CD4-positive, alpha-beta T cell treated with Interleukin-4 for 1 hour (primary cell): ENCODE measurements around the gene MTR.

Experiments
- DNase-seq, 2 donors: peaks; one replicate each; pipeline ENCODE4 v3.0.0-alpha.2; 2020 to 2022

Gene MTR

DNA sequence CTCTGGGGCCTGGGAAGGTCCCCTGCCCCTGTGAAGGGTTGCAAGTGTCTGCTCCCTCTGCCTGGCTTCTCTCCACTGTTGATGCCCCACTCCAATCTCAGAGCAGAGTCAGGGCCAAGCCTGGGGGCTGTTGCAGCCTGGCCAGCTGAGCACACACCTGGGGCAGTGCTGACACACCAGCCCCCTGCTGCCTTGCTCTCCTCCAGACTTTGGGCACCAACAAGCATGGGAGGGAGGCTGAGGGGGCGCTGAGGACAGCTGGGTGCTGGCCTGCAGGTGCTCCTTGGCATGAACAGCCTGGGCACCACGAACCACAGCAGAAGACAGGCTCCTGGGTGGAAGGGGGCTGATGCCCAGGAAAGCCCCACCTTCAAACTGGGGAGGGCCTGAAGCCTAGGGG, 9.6 kb upstream of the MTR start:
- no peak for DNase-seq

DNA sequence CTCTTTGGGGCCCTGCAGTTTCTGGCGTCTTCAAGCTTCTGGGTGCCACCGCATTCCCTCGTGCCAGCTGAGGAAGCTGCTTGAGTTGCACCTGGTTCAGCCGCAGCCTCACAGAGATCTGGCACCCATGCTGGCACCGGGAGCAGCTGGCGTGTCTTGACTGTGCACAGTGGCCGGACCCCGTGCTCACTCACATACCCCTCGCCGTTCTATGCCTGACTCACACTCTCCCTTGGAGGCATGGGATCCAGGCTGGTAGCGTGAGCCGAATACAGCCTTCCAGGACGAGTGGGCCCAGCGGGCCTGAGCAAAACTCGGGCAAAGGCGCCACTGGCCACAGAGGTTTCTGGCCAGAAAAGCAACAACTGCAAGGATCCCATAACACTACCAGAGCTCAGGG, 8.6 kb upstream of the MTR start:
- no peak for DNase-seq

DNA sequence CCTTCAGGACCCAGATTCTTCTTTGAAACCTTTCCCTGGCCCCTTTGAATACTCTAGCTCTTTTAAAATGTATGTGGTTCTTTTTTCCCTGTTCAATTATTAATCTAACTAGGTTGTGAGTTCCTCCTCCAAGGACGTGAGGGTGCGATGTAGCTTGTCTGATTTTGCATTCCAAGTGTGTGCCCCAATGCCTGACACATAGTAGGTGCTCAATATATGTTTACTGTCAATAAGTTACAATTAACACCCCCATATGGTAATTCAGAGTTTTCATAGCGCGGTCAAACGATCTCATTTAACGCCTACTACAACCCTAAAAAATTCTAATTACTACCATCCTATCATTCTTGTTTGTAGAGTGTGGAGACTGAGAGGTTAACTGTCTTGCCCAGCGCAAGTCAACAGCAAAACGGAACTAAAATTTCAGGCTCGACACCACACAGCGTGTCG, 482 bp upstream of the MTR start:
- DNase-seq: no peak

DNA sequence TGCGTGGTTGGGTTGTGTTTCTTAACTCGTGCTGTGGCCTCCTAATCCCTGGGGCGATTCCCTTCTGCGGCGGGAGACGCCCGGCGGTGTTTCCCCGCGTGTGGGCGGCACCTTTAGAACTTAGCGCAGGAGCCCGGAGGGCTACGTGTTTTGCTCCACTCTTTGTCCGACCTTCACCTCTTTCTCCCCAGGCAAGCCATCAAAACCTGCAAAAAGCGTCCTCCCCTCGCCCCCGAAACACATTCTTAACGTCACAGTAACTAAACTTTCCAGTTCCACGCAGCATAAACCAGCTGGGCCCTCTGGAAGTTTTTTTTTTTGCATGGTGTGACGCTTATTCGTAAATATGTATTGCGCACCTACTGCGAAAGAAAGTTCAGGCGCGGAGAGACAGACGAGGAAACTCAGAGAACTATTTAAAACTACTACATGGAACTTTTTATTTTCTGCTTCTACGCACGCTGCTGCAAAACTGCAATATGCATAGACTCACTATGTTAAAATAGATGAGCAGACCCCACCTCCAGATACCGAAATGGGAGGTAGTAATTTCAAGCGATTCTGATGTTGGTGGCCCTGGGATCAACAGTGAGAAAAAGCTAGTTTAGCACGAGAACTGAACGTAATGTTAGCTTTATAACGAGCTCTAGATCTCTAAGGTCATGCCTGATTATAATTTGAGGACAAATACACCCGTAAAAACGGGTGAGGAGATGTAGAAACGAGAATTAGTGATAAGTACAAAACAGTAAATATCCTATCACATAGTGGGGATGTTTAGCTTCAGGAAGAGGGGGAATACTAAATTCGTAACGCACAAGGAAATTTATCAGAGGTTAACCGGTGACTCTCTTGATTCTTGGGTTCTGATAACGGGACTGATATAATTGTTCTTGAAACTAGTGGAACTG, 920 bp downstream of the MTR start:
- no peak for DNase-seq

DNA sequence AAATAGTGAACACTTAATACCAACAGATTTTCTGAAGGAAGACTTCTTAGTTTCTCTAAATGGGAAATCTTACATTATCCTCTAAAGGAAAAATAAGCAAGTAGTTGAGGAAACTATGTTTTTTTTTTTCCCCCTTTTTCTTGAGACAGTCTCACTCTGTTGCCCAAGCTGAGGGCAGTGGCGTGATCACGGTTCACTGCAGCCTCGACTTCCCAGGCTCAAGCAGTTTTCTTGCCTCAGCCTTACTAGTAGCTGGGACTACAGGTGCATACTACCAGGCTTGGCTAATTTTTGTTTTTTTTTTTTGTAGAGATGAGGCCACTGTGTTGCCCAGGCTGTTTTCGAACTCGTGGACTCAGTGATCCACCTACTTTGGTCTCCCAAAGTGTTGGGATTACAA, 3.9 kb downstream of the MTR start:
- DNase-seq: no peak

DNA sequence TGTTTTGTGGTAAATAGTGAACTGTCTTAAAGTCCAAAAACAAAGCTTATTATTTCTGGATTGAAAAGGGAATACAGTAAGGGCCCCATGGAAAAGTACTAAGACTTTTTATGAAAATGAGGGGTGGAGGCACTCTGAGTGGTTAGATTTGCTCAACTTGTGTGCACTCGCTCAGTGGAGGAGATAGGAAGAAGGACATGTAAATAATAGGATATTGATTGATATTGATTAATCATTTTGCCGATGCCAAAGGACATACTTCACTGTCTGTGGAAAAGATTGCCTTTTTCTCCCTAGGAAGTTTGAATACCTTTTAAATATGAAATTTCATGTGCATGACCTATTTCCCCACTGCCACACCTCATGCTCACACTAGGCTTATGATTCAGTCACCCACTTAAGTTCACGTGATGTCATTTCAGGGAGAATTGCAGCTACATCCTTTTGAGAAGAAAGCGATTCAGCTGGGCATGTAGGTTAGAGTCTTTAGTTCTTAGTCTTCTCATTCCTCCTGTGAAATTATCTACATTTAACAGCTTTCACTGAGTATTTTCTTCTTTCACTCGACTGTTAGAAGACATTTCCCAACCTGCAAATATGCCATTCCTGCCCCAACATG, 5.0 kb downstream of the MTR start:
- no peak for DNase-seq

DNA sequence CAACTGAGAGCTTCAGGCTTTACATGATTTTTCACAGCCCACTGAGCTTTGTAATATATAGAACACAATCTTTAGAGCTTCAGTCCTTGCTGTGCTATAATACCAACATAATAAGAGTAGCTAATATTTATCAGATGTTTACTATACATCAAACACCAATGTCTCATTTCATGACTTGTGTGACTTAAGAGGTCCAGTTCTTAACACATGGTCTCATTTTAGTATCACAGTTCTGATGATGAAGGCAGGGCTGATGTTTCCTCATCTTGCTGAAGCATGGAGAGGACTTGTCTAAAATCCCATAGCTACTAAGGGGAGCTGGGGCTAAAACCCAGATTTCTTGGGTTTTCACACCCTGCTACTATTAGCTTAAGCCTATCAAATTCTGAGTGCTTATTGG, 5.5 kb downstream of the MTR start:
- no peak for DNase-seq

DNA sequence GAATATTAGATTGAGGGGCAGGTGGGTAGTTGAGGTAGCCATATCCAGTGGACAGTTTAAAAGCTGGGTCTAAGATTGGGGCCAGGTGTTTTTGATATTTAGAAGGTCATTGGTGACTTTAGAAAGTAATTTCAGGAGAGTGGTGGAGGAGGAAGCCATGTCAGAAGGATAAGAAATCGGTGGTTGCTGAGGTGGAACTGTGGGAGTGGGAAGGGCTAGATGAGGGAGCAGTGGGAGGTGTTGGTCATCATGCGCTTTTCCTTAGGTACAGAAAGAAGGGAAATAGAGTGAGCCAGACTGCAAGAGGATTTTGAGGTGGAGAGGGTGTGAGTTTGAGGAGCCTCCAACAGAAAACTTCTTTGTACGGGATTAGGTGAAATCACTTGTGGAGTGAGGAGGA, 7.2 kb downstream of the MTR start:
- DNase-seq: no peak

DNA sequence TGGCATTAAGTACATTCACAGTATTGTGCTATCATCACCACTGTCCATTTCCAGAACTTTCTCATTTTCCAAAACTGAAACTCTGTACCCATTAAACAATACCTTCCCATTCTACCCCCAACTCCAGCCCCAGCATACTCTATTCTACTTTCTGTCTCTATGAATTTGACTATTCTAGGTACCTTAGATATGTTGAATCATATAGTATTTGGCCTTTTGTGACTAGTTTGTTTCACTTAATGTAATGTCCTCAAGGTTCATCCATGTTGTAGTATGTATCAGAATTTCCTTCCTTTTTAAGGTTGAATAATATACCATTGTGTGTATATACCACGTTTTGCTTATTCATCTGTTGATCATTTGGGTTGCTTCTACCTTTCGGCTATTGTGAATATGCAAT, 11.5 kb downstream of the MTR start:
- DNase-seq: no peak

DNA sequence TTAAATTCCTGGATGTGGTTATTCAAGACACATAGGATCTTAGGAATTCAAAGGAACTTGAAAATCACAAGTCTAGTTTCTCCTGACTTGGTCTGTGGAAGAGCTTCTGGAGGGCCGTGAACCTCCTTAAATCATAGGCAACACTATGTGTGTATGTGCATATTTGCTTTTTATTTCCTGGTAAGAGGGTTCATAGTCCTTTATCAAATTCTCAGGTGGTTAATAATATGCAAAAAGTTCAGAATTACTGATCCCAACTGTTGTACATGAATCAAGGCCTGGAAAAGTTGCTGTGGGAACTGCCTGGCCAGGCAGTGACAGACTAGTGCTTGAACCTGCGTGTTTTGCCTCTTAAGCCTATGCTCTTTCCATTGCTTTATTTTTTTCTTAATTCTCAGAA, 12.9 kb downstream of the MTR start:
- DNase-seq: no peak

DNA sequence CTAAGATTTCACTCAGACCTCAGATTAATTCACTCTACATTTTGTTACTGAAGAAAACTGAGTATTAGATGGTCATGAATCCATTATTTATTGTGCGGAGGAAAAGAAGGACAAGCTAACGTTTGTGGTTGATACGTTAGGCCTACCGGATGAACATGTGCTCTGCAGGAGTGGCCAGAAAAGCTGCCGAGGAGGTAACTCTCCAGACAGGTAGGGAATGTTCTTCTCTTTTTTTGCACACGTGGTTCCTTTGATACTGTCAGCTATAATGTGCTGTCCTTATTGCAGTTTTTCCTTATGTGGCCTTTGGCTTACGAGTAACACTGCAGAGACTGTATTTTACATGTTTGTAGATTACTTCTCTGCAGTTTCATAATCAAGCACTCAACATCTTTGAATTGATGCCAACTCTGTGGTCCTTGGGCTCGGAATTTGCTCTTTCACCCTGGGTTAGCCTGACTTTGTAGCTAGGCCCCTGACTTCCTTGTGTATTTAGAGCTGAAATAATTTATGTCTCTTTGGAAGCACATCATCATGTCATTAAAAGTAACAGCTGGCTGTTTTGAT, 13.6 kb downstream of the MTR start:
- DNase-seq: no peak

DNA sequence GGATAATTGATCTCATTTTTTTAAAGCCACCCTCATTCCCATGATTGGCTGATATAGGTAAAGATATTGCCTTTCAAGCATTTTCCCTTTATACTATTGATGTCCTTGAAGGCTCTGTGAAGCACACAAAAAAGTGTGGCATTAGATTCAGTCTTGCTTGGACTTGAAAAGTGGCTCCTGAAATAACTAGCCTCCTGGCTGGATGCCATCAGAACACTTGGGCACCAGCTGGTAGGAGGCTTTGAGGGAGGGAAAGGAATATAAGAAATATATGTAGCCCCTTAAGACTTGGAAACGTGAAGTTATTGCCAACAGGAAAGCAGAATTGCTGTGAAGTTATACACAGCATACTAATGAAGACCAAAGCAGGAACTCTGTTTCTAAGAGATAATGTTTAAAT, 14.1 kb downstream of the MTR start:
- DNase-seq: no peak

DNA sequence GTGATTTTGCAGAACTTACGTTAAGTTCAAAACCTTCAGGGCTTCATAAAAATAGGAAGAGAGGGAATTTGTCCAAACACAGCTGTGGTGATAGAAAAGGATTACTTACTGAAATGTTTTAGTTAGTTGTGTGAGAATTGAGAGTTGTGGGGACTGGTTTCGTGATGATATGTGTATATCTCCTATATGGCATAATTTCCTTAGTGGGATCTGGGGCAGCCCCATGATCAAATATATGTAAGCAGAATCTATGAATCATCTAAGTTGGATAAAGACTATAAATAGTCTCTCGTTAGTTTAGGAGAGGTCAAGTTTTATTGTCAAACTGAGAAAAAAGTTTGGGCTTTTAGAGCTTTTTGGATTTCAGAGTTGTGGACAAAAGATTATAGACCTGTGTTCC, 14.9 kb downstream of the MTR start:
- DNase-seq: no peak

DNA sequence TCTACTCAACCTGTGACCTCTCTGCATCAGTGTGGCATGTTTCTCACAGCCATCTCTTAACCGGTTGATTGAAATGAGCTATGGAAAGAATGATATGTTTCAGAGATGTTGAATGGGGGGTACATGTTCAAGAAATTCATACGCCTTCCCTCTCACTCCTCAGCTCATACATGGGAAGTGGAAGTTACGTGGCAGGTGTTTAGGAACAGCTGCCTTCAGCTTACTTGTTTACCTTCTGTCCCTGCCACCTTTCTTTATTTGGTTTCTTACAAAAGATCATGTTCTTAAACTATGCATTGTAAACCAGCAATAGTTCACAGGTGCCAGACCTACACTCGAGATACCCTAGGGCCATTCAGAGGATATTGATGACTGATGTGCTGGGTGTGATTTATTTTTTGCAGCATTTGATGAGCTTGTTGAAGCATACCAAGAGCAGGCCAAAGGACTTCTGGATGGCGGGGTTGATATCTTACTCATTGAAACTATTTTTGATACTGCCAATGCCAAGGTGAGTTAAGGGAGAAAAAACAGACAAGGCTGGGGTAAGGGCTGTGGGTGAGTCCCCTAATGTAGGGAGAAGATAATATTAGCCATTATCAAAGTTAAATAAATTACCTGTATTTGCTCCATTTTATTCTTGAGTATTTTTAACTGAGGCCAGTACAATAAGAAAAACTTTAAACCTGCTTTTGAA, 17.4 kb downstream of the MTR start:
- DNase-seq: no peak

DNA sequence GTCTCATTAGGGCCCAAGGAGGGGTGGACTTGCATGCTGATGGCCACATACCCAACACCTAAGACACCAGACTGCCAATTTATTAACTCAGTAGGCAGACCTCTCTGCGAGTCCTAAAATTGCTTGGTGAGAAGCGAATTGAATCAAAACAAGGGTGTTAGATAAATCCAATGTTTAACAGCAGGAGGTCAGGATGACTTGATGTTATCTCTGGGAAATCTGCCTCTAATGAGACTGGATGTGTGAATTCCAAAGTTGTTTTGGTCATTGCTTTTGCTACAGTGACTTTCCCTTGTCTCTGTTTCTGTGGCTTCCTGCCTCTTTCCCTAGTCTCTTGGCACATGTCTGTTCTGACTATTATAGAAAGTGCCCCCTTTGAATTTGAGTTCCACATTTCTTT, 20.8 kb downstream of the MTR start:
- DNase-seq: no peak

DNA sequence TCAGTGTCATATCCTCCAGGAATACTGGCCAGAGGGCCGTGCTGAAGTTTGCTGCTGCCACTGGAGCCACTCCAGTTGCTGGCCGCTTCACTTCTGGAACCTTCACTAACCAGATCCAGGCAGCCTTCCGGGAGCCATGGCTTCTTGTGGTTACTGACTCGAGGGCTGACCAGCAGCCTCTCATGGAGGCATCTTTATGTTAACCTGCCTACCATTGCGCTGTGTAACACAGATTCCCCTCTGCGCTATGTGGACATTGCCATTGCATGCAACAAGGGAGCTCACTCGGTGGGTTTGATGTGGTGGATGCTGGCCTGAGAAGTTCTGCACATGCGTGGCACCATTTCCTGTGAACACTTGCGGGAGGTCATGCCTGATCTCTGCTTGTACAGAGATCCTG, 24.8 kb downstream of the MTR start:
- no peak for DNase-seq

DNA sequence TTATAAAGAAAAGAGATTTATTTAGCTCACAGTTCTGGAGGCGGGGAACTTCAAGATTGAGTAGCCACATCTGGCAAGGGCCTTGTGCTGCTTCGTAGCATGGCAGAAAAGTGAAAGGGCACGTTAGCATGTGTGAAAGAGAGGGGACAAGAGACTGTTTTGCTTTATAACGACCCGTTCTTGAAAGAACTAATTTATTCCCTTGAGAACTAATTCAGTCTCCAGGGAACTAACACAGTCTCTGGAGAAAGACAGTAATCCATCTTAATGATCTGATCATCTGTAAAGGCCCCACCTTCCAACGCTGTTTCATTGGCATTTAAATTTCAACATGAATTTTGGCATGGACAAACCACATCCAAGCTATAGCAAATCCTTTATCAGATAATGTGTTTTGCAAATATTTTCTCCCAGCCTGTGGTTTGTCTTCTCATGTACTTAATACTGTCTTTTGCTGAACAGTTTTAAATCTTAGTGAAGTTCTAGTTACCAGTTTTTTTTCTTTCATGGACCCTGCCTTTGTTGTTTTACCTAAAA, 26.1 kb downstream of the MTR start:
- DNase-seq: no peak

DNA sequence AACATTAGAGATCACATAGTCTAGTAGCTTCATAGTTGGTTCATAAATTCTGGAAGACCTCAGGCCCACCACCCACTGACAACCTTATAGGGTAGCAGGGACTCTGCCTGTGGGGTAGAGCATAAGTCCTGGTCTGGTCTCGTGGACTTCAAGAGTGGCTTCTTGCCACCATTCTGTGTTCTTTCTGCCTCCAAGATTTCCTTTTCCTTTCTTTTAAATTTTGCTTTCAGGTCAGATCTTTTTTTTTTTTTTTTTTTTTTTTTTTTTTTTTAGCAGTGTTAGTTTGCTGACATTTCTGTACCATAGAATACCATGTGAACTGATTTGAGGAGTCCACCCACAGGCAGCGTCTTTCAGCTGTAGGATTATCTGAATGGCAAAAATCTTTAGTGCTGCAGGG, 28.5 kb downstream of the MTR start:
- DNase-seq: no peak

DNA sequence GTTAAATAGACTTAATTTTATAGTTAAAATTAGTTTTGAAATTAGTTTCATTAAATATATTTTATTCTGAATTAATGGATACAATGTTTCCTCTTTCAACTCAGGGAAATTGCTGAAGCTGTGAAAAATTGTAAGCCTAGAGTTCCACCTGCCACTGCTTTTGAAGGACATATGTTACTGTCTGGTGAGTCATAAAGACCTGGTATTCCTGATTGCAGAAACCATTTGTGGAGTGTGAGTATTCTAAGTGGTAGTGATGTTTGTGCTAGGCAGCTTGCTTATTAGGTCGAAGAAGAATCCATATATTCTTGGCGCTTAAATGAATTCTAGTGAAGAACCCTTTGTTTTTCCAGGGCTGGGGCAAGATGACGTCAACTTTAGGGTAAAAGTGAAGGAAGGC, 34.0 kb downstream of the MTR start:
- DNase-seq: no peak

DNA sequence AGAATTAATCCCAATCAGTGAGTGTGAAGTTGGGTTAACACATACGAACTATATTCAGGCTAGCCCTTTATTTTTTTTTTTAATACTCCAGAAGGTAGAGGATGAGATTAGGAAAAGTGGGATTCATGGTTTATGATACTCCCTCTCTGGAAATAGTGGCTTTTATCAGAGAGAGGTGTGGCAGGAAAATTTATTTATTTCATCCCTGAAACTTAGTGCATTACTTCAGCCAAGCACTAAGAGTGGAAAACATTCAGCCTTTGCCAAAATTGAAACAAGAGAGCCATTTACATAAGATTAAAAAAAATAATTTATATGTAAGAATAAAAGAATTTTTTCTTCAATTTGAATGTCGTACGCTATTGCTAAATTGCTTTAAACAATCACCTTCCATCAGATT, 35.0 kb downstream of the MTR start:
- DNase-seq: no peak

DNA sequence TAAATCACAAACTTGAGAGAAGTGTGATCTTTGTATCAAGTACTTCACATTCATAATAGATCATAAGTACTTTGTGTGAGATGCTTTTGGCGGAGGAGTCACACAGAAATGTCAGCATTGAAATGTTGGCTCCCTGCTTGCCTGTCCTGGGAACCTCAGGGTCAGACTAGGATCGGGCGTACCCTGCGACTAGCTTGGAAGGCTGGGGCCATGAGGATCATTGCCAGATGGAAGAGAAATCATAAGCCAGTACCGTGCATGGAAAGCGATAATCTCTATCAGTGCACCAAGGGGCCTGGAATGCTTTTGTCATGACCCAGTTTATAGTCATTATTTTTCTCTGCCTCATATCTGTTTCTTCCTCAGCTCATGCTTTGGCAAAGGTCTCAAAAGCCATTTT, 35.5 kb downstream of the MTR start:
- DNase-seq: no peak

DNA sequence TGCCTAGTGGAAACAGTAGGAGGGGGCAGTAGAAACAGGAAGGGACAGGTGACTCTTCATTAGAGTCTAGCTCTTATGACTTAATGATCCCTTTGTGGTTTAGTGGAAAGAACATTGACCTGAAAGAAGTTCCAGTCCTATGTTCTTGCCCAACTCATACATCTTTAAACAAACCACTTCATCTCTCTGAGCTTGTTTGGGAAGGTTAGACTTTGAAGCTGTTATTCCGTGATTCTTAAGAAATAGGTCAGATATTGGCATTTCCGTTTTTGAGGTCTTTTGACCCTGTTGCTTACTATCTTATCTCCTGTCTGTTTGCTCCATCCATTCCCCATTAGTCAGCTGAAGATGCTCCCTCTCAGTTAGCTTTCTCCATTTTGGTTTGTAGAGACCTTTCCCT, 38.5 kb downstream of the MTR start:
- DNase-seq: no peak

DNA sequence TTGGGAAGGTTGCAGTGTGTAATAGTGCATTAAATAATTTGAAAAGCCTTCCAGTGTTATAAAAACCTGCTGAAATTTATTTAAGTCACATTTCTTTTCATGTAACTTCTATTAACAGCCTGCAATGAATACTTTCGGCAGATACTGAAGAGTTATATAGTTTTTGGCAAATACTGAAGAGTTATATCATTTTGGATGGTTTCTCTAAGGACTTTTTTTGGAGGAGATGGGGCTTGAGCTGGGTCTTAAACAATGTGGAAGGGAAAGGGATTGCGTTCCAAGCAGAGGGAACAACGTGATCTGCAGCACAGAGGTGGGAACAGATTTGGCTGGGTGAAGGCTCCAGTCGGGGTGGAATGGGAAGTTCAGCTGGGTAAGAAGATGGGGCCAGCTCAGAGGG, 39.8 kb downstream of the MTR start:
- no peak for DNase-seq

DNA sequence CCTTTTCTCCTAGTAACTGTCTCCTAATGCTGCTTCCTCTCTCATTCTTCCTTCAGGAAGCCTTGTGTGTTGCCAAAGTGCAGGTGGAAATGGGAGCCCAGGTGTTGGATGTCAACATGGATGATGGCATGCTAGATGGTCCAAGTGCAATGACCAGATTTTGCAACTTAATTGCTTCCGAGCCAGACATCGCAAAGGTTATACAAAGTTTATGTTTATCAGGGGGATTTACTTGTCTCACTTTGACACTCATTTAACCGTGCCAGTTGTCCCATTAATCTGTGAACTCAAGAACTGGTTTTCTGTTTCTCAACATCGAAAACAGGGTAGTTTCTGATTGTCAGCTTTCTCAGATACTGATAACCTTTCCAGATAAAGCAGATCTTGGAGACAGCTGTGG, 40.4 kb downstream of the MTR start:
- DNase-seq: no peak
